Heart right ventricle (tissue), 16 donors: ENCODE data around the gene LYL1. TPM values are rescaled to one million over a fixed set of nuclear protein-coding genes. Genes with fewer than 3 reads are reported as not detected.

Experiments
- ATAC-seq, 8 donors: fragments of 200-7000 bp; cut with Tn5 transposase; one replicate each; pipeline ENCODE4 v1.9.1; 2020; ENCODE audit warnings: mild to moderate bottlenecking in 8 of 8, moderate library complexity in 8 of 8, moderate number of reproducible peaks in 1 of 8
- DNase-seq, 2 donors: peaks; one replicate each; pipeline ENCODE4 v3.0.0-alpha.2; 2020
- H3K27ac ChIP-seq, 10 donors: fragments of 200-600 bp; sonication (generic) in 2 of 10; one replicate each; pipeline versions ENCODE4 v1.5.0 to v1.8.0; 2020 to 2022; ENCODE audit warnings: mild to moderate bottlenecking in 3 of 10
- H3K27me3 ChIP-seq, 7 donors: fragments of 200-600 bp; one replicate each; pipeline ENCODE4 v1.8.0; 2021 to 2022; ENCODE audit warnings: mild to moderate bottlenecking in 2 of 7
- H3K36me3 ChIP-seq, 9 donors: fragments of 200-600 bp; sonication (generic) in 1 of 9; one replicate each; pipeline versions ENCODE4 v1.5.0 to v1.8.0; 2020 to 2022; ENCODE audit warnings: mild to moderate bottlenecking in 2 of 9
- H3K4me1 ChIP-seq, 9 donors: fragments of 200-600 bp; sonication (generic) in 1 of 9; one replicate each; pipeline versions ENCODE4 v1.5.0 to v1.8.0; 2020 to 2022; ENCODE audit warnings: mild to moderate bottlenecking in 4 of 9
- H3K4me3 ChIP-seq, 10 donors: fragments of 200-600 bp; sonication (generic) in 2 of 10; one replicate each; pipeline versions ENCODE4 v1.5.0 to v1.8.0; 2020 to 2022; ENCODE audit warnings: mild to moderate bottlenecking in 7 of 10, moderate library complexity in 2 of 10
- H3K9me3 ChIP-seq, 11 donors: fragments of 200-600 bp in 10 of 11; sonication (generic) in 2 of 11; one replicate each; pipeline versions ENCODE4 v1.5.0 to v1.8.0; 2013 to 2022; ENCODE audit warnings: mild to moderate bottlenecking in 2 of 11, control low read depth in 1 of 11, moderate library complexity in 1 of 11
- CTCF ChIP-seq, 9 donors: fragments of 200-600 bp; sonication (generic) in 2 of 9; IDR thresholded peaks; one replicate each; pipeline versions ENCODE4 v1.5.0 to v1.8.0; 2021 to 2022; ENCODE audit warnings: antibody characterized with exemption in 9 of 9, mild to moderate bottlenecking in 5 of 9, moderate library complexity in 1 of 9
- WGBS, 2 donors: extraction: QIAGEN DNeasy Blood & Tissue Kit; methylation state at CpG; one replicate each; pipeline ENCODE4 v1.1.7; 2013; ENCODE audit warnings: inconsistent platforms in 1 of 2; 5-methylcytosine and 5-hydroxymethylcytosine counted together
- intact Hi-C, 10 donors: fragments of 100-400 bp; cut with DNase I; formaldehyde crosslinking; loops; one replicate each; pipeline versions ENCODE4 v1.11.1 to v1.14.2; 2022
- polyA plus RNA-seq, 2 donors: library from polyadenylated mRNA; stranded (reverse); fragments of 200-250 nt; gene quantifications; one replicate each; pipeline ENCODE4 v1.2.3, GENCODE V29; 2013
- total RNA-seq, 10 donors: library from RNA; stranded (reverse); fragmentation: NEBNext Ultra II Directional in 3 of 10; extraction: Animal tissue kit (Norgen Biotek cat#: 25700) in 3 of 10; gene quantifications; one replicate each; pipeline versions ENCODE4 v1.2.1 to v1.2.4, GENCODE V29; 2021 to 2023
- donor health status: Arrhythmogenic right ventricular cardiomyopathy.
- donor health status: ischemic (EF 13 %, LVEDD 7.1; RV severe dilation, severe dysfunction).
- donor health status: healthy with polysubstance abuse.
- donor health status: DM: no; HTN: yes; CAD: no.
- donor health status: DM: no; HTN: no; CAD: no.
- donor health status: ischemic (EF 25% LVEDD 6.9; RV normal size, moderate dysfunction).
- donor health status: ischemic (EF 25% LVEDD 5.7; RV mildly dilated, moderate dysfunction).
- donor health status: healthy.
- donor health status: DM: yes; HTN: yes; CAD: no.
- donor health status: Ischemic cardiomyopathy.
- donor health status: ischemic (EF 35%, LVEDD 5.7; RV mildly dilated, moderate dysfunction).
- donor health status: nonischemic (EF 11% LVEDD 7.7; RV severe dilation, severe dysfunction).
- donor health status: DM: yes; HTN: yes; CAD: no.
- donor health status: PGD.
- donor health status: ischemic (EF 29% LVEDD 5.4; RV normal size, mild dysfunction).
- donor health status: nonischemic (EF 23%, LVEDD 6.1; RV moderate dilation, normal function).

LYL1 gene
- total and polyA plus RNA-seq, 12 donors: 3.4 to 13.0 (median 7.4) TPM

GRCh38 chr19:13079542-13079986 lies 23.1 kb downstream of the LYL1 start:
- peak in 1 of 9 donors; percentile 22 for TF ChIP-seq CTCF (IDR thresholded peaks at IDR 0.05)
- H3K4me1 ChIP-seq: peaks cover 36 to 74% (median 48%) of the 10 kb centered on the region in 9 donors
- intact Hi-C loops: loop anchor here in 4 of 10 donors (5.0 kb wide), 4 partner anchors 82 to 97 kb away; partner anchors contain the start of gene NFIX (in 1 of the 4)
- 33 to 45% methylated on average over 16 of the region's 16 CpGs for WGBS, 2 donors
- peaks cover 0 to 80% (median 15%) of the 10 kb centered on the region in 9 donors for H3K36me3 ChIP-seq
- DNase-seq (peak in 1 of 2 donors; percentile 71), ATAC-seq (peak; percentile 27 to 75 (median 57))
- peak overlapping the region in 1 of 10 donors; percentile 7 for H3K4me3 ChIP-seq
- no peaks in the 10 kb centered on the region for H3K27me3 ChIP-seq
- peak overlapping the region; percentile 53 to 87 (median 76) for H3K27ac ChIP-seq
- H3K9me3 ChIP-seq: no peaks in the 10 kb centered on the region

GRCh38 chr19:13078897-13079541 lies 23.6 kb downstream of the LYL1 start:
- DNase-seq (peak in 1 of 2 donors; percentile 52), ATAC-seq (peak in 6 of 8 donors; percentile 28 to 78 (median 51))
- no peaks in the 10 kb centered on the region for H3K9me3 ChIP-seq
- H3K36me3 ChIP-seq: peaks cover 0 to 81% (median 13%) of the 10 kb centered on the region in 9 donors
- no peak for TF ChIP-seq CTCF (IDR thresholded peaks at IDR 0.05)
- intact Hi-C loops: loop anchor here in 4 of 10 donors (5.0 kb wide), 4 partner anchors 82 to 97 kb away; partner anchors contain the start of gene NFIX (in 1 of the 4)
- H3K4me3 ChIP-seq: peak overlapping the region in 1 of 10 donors; percentile 7
- WGBS, 2 donors: 49 to 53% methylated on average over 12 of the region's 12 CpGs
- no peaks in the 10 kb centered on the region for H3K27me3 ChIP-seq
- H3K4me1 ChIP-seq: peaks cover 36 to 78% (median 48%) of the 10 kb centered on the region in 9 donors
- H3K27ac ChIP-seq: peak overlapping the region; percentile 53 to 87 (median 76)

- Histone ChIP-seq H3K36me3 (peaks cover 0 to 81% (median 14%) of the 10 kb centered on the region in 9 donors), H3K9me3 (no peaks in the 10 kb centered on the region), H3K27ac (peak overlapping the region; percentile 53 to 87 (median 76)), H3K27me3 (no peaks in the 10 kb centered on the region), H3K4me1 (peaks cover 36 to 81% (median 48%) of the 10 kb centered on the region in 9 donors), H3K4me3 (no peak overlapping the region)
- intact Hi-C loops: loop anchor here in 4 of 10 donors (5.0 kb wide), 4 partner anchors 81 to 96 kb away; partner anchors contain the start of gene NFIX (in 1 of the 4)
- TF ChIP-seq CTCF (IDR thresholded peaks at IDR 0.05): no peak
- ATAC-seq (peak in 1 of 8 donors; percentile 5), DNase-seq (no peak)
- 78 to 91% methylated on average over 8 to 10 of the region's 10 CpGs for WGBS, 2 donors
These were observed 24.3 kb downstream of the LYL1 start for GRCh38 chr19:13078381-13078780.

- DNase-seq (no peak), ATAC-seq (peak in 1 of 8 donors; percentile 15)
- peak overlapping the region in 8 of 10 donors; percentile 30 to 87 (median 76) for H3K27ac ChIP-seq
- WGBS, 2 donors: 58 to 69% methylated on average over 11 of the region's 11 CpGs
- peaks cover 0 to 77% (median 16%) of the 10 kb centered on the region in 9 donors for H3K36me3 ChIP-seq
- intact Hi-C loops: loop anchor here in 4 of 10 donors (5.0 kb wide), 4 partner anchors 80 to 95 kb away; partner anchors contain the start of gene NFIX (in 1 of the 4)
- no peaks in the 10 kb centered on the region for H3K9me3 ChIP-seq
- no peak overlapping the region for H3K4me3 ChIP-seq
- TF ChIP-seq CTCF (IDR thresholded peaks at IDR 0.05): no peak
- peaks cover 30 to 81% (median 44%) of the 10 kb centered on the region in 9 donors for H3K4me1 ChIP-seq
- no peaks in the 10 kb centered on the region for H3K27me3 ChIP-seq
These were observed 25.4 kb downstream of the LYL1 start for GRCh38 chr19:13077240-13077639.
